ENCODE data around the gene LYPD1.

Gene LYPD1

DNA sequence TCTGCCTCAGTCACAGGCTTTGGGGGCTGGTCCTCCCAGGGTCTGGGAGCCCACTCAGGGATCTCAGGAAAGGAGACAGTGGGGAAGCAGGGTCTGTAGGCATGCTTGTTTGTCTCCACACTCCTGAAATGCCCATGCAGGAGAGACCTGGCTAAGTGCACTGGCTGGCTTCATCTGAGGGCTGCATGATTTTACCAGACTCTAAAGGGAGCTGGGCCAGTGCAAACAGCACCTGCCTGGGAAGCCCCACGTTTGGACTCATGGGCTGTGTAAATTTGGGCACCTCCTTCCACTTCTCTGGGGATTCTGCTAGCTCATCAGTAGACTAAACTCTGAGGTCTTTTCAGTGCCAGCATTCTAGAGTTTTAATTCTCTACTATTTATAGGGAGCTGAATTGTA, 33.7 kb downstream of the LYPD1 start:
- no peak for DNase-seq (ENCODE audit: low read depth, low spot score)

DNA sequence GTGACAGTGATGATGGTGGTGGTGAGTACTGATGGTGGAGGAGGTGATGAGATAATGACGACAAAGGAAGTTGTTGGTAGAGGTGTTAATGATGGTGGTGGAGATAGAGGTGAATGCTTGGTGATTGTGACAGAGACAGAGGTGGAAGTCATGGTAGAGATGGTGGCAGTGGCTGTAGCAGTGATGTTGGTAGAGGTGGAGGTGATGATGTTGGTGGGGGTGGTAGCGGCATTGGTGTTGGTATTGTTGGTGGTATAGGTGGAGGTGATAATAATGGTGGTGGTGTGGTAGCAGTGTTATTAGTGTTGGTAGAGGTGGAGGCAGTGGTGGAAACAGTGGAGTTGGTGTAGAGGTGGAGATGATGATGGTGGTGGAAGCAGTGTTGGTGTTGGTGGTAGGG, 36.4 kb downstream of the LYPD1 start:
- DNase-seq (ENCODE audit: low read depth, low spot score), result no peak

DNA sequence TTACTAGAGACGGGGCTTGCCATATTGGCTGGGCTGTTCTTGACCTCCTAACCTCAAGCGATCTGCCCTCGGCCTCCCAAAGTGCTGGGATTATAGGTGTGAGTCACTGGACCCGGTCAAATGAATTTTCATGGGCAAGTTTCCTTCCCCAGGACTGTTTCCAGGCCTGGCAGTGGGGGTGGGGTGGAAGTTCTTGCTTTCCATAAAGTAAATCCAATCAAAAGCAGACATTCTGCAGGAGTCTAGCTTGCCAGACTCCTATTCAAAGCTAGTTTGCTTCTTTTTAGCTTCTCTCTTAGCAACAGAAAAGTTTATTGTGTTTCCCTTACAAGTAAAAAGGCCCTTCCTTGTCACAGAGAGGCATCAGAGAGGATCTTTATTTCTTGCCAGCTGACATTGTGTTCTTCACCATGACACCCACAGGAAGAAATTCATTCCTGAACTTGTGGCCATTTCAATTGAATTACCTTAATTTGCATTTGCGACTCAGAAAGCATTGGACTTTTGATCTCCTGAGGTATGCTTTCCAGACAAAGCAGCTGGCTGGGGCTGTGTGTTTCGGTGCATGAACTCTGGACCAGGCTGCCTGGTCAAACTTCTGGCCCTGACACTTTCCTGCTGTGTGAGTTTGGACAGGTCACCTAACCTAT, 37.9 kb downstream of the LYPD1 start:
- DNase-seq (ENCODE audit: low read depth, low spot score), result no peak

DNA sequence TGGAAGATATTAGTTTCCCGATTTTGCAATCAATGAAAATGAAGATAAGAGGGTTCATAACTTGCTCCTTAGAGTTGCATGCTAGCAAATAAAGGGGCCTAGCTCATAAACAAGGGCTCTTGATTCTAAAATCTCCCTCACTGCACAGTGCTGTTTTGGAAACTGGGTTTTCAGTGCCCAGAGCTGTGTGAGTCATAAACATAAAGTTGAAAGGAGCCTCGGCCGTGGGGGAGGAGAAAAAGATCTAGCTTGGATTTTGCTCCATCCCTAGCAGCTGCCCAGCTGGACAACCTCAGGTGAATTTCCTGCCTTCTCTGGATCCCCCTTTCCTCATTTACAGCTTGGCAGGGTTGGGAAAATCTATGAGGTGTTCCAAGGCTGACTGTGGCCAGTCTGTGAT, 42.5 kb downstream of the LYPD1 start:
- DNase-seq (ENCODE audit: low read depth, low spot score), result no peak

DNA sequence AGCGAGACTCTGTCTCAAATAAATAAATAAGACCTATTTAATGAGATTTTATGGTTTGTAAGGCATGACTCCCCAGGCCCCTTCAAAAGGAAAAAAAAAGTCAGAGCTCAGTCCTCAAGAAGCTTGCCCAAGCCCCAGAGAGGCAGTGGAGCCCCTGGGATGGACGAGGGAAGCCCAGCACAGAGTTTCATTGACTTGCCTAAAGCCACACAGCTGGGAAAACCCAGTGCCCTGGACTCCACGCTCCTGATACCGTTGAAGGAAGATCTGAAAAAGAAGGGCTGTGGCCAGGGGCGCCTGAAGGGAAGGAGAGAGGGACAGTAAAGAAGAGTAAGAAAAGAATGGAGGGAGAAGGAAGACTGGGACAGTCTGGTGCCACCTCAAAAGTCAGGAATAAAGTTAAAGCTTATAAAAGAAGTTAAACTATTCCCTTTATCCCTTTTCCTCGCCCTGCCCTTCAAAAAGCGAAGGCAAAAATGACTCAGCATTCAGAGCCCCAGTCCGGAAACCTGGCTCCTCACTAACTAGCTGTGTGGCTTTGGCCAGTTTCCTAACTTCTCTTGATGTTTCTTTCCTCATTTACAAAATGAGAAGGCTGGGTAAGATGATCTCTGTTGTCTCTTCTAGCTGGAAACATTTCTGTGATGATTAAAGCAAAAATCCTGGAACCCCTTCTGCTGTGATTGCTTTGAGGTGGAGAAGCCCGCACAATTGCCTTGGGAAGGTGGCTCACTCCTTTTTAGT, 46.7 kb downstream of the LYPD1 start:
- DNase-seq (ENCODE audit: low read depth, low spot score), result no peak

DNA sequence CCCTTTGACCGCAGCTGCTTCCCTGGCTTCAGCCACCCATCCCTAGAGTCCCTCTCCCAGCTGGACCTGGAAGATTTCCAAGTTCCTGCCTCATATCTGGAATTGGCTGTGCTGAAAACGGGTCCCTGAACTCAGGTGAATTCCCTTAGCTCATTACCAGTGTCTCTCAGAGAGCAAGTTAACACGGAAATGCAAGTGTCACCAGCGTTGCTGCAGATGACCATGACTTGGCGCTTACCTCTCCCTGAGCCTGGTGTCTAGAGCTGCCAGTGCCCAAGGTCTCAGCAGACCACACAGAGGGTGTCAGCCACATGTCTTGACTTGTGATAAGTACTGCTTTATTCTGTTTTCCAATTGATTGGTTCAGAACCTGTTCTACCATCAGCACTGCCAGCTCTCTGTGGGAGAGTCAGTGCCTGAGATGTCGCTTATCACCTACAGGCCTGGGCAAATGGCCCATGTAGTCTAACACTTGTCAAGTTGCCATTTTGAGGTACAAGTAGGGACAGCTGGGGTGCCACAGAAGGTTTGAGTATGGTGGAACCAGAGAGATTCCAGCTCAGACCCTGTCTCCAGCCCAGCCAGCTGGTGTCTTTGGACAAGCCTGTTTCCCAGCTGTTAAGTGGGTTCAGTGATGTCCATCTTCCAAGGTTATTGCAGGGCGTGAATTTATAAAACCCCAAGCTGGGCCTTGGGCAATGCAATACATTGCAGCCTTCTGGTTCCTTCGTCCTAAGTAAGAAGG, 48.7 kb downstream of the LYPD1 start:
- no peak for DNase-seq (ENCODE audit: low read depth, low spot score)

DNA sequence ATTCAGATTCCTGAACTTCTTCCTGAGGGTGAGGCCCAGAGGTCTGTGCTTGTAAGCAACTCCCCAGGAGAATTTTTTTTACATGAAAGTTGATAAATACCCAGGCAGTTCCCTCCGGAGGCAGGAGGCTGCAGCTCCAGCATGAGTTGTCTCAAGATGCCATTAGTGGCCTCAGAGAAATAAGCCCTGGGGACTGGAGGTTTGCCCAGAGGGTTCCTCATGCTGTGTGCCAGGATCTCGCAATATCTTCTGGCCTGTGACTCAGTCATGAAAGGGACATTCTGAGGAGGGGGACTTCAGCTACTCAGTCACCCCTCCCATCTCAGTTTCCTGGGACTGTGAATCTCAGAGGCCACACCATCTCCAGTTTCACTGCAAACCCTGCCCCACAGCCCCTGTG, 49.9 kb downstream of the LYPD1 start:
- no peak for DNase-seq (ENCODE audit: low read depth, low spot score)

DNA sequence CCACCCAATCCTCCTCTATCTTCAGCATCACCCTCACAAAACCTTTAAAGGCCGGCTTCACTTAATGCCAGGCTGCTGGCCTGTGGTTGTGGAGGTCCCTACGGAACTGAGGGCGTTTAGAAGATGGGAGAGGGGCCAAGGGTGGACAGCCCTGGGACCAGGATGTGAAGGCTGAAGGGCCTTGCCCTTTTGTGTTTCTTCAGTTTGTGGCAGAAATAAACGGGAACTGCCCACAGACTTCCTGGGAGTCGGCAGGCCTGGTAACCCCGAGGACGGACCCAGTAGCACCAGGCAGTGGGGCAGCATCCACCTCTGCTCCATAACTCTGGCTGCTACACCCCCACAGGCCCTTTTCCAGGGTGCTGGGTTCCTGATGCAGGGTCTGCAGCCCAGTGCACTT, 51.3 kb downstream of the LYPD1 start:
- DNase-seq (ENCODE audit: low read depth, low spot score), result no peak

DNA sequence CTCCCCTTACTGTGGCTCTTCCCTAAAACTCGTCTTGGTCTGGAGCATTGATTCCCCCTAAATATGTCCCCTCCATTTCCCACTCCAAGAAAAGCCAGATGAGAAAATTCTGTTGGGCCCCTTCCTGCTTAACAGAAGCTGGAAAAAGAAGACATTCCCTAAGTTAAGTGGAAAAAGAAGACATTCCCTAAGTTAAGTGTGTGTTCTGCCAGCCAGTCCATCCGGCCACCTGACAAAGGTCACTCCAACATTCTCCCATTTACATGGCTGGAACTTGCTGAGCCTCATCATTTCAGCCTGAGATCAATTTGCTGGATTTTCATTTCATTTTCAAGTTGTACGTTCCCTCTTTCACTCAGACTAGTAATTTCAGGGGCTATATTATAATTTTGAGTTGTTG, 52.0 kb downstream of the LYPD1 start:
- DNase-seq (ENCODE audit: low read depth, low spot score), result no peak

DNA sequence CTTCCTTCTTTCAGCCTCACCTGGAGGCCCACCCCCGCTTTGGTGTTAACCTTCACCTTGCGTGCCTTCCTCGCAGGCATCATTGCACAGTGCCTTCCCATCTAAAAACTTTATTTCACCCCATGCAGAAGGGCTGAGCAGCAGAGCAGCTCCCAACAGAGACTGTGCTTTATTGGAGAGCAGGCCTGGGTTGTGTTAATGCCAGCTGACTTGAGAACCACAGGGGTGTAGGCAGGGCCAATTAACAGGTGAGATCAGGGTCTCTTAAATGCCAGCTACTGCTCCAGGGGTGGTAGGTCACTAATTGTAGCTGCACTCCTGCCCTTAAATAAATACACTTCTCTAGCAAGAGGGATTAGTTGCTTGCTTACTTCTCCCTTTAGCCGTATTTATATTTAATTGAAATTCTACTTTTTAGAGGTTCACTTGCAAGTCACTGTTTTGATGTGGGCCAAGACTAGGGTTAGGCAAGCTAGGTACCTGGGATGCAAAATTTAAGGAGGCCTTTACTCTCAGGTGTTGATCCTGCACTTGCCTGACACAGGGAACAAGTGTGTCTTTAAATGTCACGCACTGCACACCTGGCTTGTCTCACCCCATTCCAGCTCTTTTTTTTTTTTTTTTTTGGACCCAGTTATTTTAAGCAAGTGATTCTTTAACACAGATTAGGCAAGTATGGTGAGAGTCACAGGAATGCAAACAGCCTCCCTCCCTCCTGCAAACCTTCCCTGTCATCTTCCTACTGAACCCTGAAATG, 54.5 kb downstream of the LYPD1 start:
- DNase-seq (ENCODE audit: low read depth, low spot score), result no peak

DNA sequence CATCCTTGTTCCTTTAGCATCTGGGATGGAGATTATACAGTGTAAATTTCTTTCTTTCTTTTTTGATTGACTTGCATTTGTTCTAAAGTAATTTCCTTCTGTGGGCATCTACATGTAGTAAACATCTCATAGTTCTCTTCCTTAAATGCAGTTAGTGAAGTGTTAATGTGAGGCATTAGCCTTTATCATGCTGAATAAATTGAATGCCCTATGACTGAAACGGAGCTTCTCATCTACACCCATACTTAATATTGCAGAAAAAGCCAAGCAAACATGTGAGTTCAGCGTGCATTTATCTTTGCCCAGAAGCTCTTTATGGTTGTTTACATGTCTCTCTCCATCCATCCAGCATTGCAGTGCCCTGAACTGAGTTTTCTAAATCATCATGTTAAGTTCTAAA, 58.3 kb downstream of the LYPD1 start:
- DNase-seq (ENCODE audit: low read depth, low spot score), result no peak

DNA sequence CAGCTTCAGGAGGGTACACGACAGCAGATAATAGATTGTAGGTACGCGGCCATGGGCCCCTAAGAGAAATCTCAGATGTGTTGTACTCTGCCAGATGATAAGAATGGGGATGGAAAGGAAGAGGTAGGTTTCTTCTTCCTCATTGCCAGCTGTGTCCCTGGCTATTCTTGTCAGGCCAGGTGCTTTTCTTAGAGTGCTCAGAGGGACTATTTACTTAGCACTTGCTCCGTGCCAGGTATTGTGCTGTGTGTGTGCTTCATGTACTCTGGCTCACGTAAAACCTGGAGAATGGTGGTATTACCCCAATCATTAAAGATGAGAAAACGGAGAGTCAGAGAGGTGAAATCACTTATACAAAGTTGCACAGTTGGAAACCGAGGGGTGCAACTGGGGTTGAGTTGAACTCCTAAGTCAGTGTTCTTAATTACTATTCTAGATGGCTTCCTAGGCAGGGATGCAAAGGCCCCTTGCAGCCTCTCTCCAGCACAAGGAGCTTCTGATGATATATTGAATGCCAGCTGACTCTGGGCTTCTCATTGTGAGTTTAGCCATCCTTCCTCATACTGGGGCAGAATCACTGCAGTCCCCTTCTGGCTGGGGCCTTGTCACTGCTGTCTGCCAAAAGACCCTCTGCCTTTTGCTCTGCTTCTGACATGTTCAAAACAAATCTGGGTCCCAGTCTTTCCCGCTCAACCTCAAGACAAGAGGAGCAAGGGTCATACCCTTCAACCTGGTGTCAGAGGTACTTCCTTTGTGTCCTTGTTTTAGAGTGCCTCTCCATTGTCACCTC, 60.7 kb downstream of the LYPD1 start:
- no peak for DNase-seq (ENCODE audit: low read depth, low spot score)

DNA sequence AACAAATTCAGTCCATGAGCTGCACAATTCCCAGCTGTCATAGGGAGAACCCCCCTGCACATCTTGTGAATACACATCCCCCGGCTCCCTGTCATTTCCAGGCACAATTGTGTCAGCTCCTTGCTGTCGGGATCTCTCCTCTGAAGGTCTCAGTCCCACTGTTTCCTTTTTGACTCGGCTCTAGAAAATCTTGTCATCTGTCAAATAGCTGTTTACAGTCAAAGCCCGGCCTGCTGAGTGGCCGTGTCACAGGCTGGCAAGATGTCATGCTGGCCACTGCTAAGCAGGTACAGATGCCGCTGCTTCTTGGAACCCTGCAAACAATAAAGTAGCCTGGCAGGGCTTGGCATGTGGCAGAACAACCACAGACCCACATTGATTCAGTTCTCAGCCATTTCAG, 61.7 kb downstream of the LYPD1 start:
- DNase-seq (ENCODE audit: low read depth, low spot score), result no peak

DNA sequence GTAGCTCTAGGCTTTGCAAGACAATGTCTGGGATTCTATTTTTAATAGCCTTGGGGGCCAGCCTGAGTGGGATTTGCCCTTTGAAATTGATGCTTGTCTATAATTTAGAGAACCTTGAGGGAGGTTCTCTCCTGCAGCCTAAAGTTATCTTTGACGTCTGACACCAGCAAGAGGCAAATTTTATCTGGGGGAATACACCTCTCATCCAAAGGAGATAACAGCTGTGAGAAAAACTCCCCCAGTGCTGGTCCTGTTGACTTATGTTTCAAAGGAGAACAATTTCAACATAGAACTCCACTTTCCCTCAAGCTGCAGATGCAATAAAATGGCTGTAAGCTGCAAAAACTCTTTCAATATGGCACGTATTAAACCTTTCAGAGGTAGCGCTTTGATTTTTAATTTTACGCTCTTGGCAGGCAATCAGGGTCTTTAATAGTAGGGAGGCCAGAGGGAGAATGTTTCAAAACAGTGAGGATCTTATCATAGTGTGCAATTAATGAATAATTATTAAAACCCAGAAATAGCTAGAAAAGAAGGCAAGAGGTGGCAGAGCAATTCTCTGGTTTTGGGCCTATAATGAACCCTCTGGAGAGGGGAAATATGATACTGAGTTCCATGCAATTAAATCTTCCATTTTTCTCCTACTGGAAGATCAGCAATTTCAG, 62.4 kb downstream of the LYPD1 start:
- DNase-seq (ENCODE audit: low read depth, low spot score), result no peak

DNA sequence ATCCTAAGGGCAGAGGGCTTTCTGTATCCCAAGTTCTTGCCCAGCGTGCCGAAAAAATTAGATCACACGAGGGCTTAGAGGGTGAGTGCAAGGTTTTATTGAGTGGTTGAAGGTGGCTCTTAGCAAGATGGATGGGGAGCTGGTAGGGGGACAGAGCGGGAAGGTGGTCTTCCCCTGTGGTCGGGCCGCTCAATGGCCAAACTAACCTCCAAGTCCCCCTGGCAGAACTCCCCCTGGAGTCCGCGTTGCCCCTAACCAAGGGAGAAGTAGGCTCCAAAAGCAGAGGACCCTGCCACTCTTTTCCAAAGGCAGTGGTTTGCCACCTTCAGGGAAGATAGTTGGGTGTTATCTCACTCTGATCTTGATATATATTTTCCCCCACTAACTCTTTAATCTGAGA, 63.4 kb downstream of the LYPD1 start:
- no peak for DNase-seq (ENCODE audit: low read depth, low spot score)

DNA sequence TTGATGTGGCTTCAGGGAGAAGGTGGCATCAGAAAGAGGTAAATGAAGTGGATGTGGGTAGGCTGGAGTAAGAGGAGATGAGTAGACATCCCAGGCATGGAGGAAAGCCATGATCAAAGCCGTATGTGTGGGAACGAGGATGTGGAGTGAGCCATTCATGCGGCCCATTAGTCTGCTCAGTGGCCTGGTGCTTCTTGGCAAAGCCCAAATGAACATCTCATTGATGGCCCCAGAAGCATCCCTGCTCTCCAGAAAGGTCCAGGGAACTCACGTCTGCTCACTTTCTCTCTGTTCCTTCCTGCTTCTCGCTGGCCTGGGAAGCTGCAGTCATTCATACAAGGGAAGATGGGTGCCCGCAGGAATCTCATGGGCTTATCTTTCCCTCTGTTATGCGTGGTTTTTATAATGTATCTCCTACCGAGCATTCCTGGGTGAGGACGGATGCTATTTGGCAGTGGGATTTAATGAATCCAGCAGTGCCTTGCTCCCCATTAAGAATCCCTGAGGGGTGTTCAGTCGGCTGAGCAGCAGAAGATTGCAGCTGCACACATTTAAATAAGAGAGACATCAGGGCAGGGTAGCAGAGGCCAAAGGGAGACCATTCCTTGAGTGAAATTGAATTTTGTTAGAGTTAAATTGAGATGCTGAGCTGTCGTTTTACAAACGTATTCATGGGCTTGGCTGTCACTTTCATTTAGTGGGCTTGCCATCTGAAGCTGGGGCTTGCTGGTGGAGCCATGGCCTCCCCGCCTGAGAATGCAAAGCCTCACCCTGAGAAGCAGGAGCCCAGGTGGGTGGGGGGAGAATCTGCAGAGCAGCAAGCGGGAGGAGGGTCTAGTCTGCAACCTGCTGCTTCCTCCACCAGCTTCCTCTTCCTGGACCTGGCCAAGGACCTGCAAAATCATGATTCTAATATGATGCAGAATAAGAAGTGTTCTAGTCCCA, 64.5 kb downstream of the LYPD1 start:
- no peak for DNase-seq (ENCODE audit: low read depth, low spot score)

DNA sequence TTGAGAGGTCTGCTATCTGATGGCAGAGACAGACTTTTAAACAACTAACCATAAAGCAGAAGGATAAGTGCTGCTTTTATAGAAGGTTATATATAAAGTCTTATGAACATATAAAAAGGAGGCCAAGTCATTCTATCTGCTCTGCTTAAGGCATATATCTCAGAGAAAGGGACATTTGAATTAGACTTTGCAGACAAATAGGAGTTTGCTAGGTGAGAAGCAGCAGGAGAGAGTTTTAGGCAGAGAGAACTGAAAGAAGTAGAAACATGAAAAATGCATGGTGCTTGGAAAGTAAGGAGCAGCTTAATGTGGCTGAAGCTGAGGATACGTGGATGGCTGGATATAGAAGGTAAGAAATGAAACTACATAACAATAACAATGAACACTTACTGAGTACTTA, 65.4 kb downstream of the LYPD1 start:
- no peak for DNase-seq (ENCODE audit: low read depth, low spot score)

DNA sequence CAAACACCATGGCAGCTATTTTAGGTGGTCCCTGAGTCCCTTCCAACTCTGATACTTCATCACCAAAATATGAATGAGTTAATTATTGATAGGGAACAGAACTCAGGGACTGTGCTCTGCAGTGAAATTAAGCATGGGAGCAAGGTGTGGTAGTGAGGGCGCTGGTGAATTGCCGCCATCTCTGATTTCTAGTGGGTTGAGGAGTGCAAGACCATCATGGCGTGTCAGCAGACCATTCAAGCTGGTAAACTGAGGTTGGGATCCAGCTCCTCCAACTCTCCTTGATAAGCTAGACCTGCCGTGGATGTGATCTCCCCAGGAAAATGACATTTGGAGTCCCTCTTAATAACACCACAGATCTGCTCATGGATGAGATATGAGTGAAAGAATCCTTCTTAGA, 70.4 kb downstream of the LYPD1 start:
- no peak for DNase-seq (ENCODE audit: low read depth, low spot score)

DNA sequence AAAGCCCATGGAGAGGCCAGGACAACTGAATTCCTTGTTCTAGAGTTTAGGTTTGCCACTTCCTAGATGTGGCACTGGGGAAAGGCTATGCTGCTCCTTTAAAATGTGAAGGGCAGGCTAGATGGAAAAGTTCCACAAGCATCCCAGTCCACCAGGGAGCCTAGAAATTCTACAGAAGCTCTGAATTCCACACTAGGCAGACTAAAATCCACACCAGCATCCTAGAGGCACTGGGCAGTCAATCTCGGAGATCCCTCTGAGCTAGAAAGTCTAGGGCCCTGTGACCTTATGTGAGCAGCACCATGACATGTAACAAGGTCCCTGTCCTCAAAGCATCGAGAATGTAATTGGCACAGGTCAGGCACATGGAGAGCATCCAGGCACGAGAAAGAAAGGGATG, 71.5 kb downstream of the LYPD1 start:
- no peak for DNase-seq (ENCODE audit: low read depth, low spot score)

DNA sequence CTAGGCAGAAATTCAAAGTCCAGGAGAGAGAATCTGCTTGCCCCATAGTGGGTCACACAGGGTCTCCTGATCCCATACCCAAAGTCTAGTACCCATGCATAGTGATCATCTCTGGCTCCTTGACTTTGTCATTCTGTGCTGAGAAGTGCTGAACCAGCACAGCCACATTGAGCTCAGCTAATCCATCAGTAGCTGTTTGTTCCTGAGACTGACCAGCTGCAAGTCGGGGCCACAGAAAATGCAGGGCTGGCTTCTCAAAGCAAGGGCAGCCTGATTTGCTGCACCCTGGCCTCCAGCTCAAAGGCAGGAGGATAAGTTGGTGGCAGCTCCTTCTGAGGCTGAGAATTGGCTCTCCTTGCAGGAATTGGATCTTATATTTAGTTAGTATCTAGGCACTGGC, 72.2 kb downstream of the LYPD1 start:
- no peak for DNase-seq (ENCODE audit: low read depth, low spot score)

All from iPS DF 19.7 (cell line).